HG03175 (cell line): Measurements from ENCODE around the gene TENM4.
A peak's percentile ranks its signal among the peaks of the same experiment; 100 is the strongest.

Source experiments
- ATAC-seq: cut with Tn5 transposase; IDR thresholded peaks from one replicate; pipeline ENCODE4 v1.9.1; 2021; ENCODE audit warnings: mild to moderate bottlenecking, moderate library complexity; ENCODE audit not compliant: unreplicated experiment

Gene TENM4

DNA sequence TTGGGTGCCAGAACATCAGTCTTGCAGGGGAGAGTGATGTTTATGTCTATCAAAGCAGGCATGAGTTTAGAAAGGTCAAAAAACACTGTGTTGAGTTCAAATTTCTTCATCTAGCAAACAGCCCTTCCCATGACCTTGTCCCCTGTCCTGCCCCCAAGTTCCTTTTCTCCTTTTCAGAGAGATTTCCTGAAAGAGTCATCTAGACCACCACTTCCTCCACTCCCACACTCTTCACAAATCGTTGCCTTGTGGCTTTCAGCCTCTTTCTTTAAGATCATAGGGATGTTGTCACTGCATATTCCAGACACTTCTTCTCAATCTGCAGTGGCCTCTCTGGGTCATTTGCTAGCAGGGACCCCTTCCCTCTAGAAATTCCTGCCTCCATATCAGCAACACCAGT, 290.5 kb downstream of the TENM4 start:
- no peak for ATAC-seq

DNA sequence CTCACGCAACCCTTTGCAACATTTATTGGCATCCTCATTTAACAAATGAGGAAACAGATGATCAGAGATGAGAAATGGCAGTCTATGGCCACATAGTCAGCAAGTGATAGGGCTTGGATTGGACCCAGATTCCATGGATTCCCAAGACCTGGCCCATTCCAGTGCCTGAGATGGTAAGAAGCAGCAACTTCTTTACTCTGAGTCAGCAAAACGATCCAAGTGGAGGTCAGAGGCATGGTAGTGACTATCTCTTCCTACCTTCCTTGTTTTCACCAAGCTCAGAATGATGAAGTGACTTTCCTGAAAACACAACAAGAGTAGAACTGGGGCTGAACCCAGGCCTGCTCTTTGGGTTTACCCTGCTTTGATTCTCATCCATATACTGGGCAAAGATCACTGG, 293.1 kb downstream of the TENM4 start:
- no peak for ATAC-seq

GRCh38 chr11:79147011-79147410, 293.8 kb downstream of the TENM4 start:
- ATAC-seq: no peak

DNA sequence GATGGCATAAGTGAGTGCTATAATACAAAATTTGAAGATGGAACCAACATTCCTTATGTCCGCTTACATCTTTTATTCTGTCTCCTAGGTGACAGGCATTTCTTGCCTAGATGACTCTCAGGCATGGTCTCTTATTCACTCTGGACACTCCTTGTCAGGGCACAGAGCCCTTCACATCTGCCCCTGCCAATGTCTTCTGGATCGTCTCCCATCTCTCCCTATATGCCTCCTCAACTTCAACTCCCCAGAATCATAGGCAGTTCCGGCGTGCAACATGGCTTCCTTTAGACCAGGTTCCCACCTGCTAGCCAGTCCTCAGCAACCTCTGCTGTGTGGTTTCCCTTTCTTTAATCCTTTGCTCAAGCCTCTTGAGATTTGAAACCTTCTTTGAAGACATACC, 300.9 kb downstream of the TENM4 start:
- ATAC-seq: no peak

- no peak for ATAC-seq
Observed at GRCh38 chr11:79129702-79130101, 311.1 kb downstream of the TENM4 start.

DNA sequence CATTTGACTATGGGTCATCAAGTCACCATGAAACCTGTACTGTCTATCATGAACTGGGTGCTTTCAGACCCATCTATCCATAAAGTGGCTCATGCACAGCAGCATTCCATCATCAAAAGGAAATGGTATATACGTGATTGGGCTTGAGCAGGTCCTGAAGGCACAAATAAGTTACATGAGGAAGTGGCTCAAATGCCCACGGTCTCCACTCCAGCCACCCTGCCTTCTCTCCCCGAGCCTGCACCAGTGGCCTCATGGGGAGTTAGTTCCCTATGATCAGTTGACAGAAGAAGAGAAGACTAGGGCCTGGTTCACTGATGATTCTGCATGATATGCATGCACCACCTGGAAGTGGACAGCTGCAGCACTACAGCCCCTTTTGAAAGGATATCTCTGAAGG, 312.5 kb downstream of the TENM4 start:
- ATAC-seq: no peak

DNA sequence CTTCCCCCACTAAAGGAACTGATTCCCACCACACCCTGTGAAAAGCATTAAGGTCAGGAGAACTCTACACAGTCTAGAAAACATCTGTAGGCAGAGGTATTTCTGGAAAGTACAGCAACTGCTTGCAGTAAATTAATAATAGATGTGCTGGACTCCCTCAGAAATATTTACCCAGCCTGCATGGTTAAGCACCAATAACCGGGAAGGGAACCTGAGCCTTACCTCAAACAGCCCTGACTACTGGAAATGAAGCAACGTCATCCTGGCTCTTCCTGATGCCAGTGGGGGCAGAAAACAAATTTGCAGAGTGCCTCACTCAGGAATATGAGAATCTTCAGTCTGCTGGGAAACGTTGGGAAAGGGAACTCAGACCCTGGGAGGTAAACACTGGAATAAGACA, 318.1 kb downstream of the TENM4 start:
- no peak for ATAC-seq

DNA sequence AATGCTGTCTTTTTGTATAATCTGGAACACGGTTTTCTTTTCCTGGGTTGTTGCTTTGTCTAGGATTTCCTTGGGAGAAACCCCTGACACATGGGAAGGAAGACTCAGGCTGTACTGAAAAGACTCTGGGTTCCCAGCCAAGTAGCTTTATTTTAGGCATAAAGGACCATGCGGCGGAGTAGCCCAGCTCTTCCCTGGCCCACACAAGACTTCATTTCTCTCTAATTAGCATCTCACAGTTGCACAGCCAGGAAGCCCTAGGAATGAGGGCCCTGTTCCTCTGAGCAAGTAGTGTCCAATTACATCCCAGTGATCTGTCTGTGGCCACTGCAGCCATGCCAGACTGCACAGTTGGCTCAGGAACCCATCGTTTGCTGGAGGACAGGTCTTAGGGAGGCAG, 319.5 kb downstream of the TENM4 start:
- no peak for ATAC-seq

DNA sequence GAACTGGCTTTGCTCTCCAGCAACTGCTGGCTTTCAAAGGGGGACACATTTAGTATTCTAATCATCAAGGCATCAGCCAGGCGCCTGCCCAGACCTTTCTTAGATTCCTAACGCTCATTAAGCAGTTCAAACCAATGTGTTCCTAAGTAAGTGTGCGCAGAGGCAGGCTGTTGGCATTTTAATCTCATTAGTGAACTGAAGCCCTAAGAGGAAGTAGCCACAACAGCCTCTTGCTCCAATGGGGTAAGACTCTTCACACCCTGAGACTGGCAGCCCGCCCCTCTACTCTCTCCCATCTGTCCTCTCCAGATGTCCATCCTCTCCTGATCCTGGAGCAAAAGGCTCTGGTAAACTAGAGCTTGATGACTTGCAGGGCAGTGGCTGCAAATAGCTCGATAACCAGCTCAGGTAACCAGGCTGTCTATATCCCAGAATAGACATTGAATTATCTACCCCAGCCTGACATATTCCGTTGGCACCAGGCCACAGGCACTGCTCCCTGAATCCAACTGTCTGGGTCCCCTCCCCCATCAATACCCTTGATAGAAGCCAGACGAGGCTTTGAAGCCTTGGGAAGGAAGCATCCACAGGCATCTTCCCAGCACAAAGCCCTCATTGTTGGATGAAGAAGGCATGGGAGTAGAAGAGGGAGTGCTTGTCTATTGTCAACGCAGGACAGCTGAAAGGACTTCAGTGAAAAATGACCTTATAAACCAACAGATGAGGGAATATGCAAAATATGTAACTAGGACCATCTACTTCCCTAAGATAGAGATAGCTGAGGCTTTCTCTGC, 321.1 kb downstream of the TENM4 start:
- no peak for ATAC-seq

DNA sequence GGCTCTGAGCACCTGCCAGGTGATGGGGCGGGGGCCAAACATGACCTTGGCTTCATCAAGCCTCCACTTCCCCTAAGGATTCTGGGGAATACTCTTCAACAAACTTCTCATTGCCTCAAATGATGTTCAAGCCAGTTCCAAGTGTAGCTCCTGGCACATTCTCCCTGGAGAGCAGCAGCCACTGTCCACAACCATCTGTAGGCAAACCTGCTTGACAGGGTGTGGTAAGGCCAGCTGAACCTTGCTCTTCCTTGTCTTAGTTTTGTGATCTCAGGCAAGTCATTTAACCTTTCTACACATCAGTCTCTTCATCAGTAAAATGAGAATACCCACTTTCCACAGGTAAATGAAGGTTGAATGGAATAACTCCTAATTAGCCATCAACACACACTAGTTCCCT, 323.3 kb downstream of the TENM4 start:
- no peak for ATAC-seq

GRCh38 chr11:79116600-79116999, 324.2 kb downstream of the TENM4 start:
- no peak for ATAC-seq

- no peak for ATAC-seq
Observed at GRCh38 chr11:79113054-79113690, 327.7 kb downstream of the TENM4 start.

DNA sequence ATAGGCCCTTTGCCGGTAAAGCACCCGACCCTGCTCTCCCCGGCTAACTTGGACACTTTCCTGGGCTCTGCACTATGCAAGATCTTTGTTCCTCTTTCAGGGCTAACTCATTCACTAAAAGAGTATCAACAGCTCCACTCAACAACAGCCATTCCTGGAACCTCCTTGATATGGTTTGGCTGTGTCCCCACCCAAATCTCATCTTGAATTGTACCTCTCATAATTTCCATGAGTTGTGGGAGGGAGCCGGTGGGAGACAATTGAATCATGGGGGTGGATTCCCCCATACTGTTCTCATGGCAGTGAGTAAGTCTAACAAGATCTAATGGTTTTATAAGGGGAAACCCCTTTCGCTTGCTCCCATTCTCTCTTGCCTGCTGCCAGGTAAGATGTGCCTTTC, 330.0 kb downstream of the TENM4 start:
- ATAC-seq: no peak

- no peak for ATAC-seq
Observed at GRCh38 chr11:79110321-79110720, 330.5 kb downstream of the TENM4 start.

DNA sequence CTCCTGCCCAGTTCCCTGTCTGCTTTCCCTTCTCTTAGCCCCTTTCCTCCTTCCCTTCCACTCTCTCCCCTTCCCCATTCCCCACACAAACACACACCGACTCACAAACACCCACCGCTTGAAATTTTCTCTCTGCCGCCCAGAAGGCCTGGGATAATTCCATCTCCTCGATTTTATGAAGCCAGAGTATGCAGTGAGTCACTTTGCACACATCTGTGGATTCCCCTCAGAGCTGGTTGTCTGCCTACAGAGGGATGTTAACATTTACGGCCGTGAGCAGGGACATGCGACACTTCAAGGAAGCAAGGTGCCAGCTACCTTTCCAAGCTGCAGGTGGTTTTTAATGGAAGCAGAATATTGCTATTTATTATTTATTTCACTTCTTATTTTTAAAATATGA, 332.0 kb downstream of the TENM4 start:
- no peak for ATAC-seq

- ATAC-seq: no peak
Observed at GRCh38 chr11:79102840-79103239, 338.0 kb downstream of the TENM4 start.

GRCh38 chr11:79101656-79102055, 339.2 kb downstream of the TENM4 start:
- no peak for ATAC-seq

GRCh38 chr11:79100093-79100910, 340.5 kb downstream of the TENM4 start:
- peak; percentile 85 for ATAC-seq

DNA sequence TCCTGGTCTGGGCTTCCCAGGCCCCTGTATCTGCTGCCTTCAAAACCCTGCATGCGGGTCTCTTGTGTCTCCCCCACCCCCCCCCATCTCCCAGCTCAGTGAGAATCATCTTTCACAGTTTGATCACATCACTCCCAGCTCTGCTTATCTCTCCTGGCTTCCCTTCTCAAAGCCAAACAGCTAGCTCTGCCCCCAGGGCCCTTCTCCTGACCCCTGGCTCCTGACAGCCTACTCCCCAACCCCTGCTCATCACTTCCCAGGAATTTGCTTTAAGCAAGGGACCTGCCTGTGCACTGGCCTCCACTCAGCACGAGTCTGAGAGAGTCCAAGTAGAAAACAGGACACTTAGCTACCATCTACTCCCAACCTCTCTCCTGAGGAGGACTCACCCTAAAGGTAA, 342.7 kb downstream of the TENM4 start:
- no peak for ATAC-seq

DNA sequence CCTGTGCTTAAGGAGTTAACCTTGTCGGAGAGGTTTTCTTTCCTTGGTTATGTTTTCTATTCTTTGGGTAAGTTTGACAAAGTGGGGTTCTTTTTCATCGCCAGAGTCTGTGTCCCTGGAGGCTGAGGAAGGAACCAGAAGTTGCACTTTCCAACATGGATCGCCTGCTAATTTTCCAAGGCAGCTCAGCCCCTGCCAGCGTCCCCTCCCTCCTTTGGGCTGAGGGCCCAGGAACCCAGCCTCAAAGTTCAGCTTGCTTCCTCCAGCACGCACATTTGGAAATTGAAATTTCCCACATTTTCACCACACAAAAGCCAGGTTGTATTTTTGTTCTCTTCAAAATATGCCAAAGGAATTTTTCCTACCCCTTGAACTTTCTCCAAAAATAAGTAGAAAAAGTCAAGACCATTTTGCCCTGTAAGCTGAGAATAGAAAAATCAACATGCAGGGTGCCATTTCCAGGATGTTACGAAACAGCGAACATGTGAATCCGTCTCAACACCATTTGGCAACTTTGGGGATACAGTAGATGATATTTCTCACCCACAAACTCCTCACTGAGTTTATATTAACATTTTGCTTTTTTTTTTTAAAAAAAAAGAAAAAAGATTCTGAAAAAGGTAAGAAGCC, 343.5 kb downstream of the TENM4 start:
- no peak for ATAC-seq

GRCh38 chr11:79095424-79095823, 345.4 kb downstream of the TENM4 start:
- ATAC-seq: no peak
